ENCODE results near the gene ADGRE3.

Gene ADGRE3

GRCh38 chr19:14672188-14672872, 2.3 kb downstream of the ADGRE3 start:
- TF ChIP-seq, protein P1, sequence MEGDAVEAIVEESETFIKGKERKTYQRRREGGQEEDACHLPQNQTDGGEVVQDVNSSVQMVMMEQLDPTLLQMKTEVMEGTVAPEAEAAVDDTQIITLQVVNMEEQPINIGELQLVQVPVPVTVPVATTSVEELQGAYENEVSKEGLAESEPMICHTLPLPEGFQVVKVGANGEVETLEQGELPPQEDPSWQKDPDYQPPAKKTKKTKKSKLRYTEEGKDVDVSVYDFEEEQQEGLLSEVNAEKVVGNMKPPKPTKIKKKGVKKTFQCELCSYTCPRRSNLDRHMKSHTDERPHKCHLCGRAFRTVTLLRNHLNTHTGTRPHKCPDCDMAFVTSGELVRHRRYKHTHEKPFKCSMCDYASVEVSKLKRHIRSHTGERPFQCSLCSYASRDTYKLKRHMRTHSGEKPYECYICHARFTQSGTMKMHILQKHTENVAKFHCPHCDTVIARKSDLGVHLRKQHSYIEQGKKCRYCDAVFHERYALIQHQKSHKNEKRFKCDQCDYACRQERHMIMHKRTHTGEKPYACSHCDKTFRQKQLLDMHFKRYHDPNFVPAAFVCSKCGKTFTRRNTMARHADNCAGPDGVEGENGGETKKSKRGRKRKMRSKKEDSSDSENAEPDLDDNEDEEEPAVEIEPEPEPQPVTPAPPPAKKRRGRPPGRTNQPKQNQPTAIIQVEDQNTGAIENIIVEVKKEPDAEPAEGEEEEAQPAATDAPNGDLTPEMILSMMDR (IDR thresholded peaks at IDR 0.05; ENCODE audit: low read depth, low read length, missing control alignments): no peak
- H3K4me3 ChIP-seq (replicated peaks; ENCODE audit: low read depth, low read length): no peak overlapping the region
- no peak for DNase-seq (ENCODE audit: extremely low read depth, low read depth)

DNA sequence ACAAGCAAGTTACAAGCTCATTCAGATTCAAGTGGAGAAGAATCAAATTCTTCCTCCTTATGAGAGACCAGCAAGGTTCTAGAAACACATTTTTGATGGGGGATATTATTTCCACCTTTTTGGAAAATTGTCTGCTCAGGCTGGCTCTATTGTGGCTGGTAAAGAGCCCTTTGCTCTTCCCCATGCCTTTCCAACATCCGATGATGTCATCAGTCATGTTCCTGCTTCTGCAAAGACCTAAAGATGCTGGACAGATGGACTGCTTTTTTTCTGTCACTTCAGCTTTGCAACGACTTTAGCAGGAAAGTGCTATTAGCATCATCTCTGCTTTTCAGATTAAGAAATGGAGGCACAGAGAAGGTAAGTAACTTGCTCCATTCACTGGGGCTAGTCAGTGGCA, 4.2 kb downstream of the ADGRE3 start:
- DNase-seq (ENCODE audit: extremely low read depth, low read depth): no peak
- TF ChIP-seq, protein P1 (IDR thresholded peaks at IDR 0.05; ENCODE audit: low read depth, low read length, missing control alignments): no peak

GRCh38 chr19:14669940-14670339, 4.7 kb downstream of the ADGRE3 start:
- no peak overlapping the region for H3K4me3 ChIP-seq (replicated peaks; ENCODE audit: low read depth, low read length)
- TF ChIP-seq, protein P1 (IDR thresholded peaks at IDR 0.05; ENCODE audit: low read depth, low read length, missing control alignments): no peak
- DNase-seq (ENCODE audit: extremely low read depth, low read depth): no peak

More for the DNA sequence above, 4.2 kb downstream of the ADGRE3 start:
- no peak overlapping the region for H3K4me3 ChIP-seq (replicated peaks; ENCODE audit: low read depth, low read length)

- DNase-seq (ENCODE audit: extremely low read depth, low read depth): no peak
- TF ChIP-seq, protein P1 (IDR thresholded peaks at IDR 0.05; ENCODE audit: low read depth, low read length, missing control alignments): no peak
These were observed 13.2 kb downstream of the ADGRE3 start for GRCh38 chr19:14661372-14661924.

GRCh38 chr19:14659874-14660489, 14.7 kb downstream of the ADGRE3 start:
- DNase-seq (ENCODE audit: extremely low read depth, low read depth): no peak
- TF ChIP-seq, protein P1 (IDR thresholded peaks at IDR 0.05; ENCODE audit: low read depth, low read length, missing control alignments): no peak
- H3K4me3 ChIP-seq (replicated peaks; ENCODE audit: low read depth, low read length): no peak overlapping the region

More at GRCh38 chr19:14661372-14661924, 13.2 kb downstream of the ADGRE3 start:
- H3K4me3 ChIP-seq (replicated peaks; ENCODE audit: low read depth, low read length): no peak overlapping the region

DNA sequence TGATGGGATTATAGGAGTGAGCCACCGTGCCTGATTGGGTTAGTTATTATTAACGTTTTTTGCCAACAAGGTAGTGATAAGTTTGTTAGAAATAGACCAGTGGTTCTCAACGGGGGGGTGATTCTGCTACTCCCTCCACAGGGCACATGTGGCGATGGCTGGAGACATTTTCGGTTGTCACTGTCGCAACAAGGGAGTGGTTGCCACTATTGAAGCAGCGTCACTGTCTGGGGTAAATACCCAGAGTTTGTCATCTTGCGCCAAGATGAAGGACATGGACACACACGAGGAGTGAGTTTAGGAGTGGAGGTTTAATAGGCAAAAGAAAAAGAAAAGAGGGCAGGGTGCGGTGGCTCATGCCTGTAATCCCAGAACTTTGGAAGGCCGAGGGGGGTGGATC, 18.9 kb downstream of the ADGRE3 start:
- TF ChIP-seq, protein P1 (IDR thresholded peaks at IDR 0.05; ENCODE audit: low read depth, low read length, missing control alignments): no peak

More for the DNA sequence above, 18.9 kb downstream of the ADGRE3 start:
- no peak for DNase-seq (ENCODE audit: extremely low read depth, low read depth)
- H3K4me3 ChIP-seq (replicated peaks; ENCODE audit: low read depth, low read length): no peak overlapping the region
